HFF-Myc (cell line): ENCODE data around the gene ANO7.

Experiments
- DNase-seq: peaks from one replicate; pipeline ENCODE4 v3.0.0-alpha.2; 2011; ENCODE audit warnings: low read depth; ENCODE audit errors: extremely low read depth
- H3K4me3 ChIP-seq: replicated peaks from 2 replicates; pipeline ENCODE4 v1.5.1; 2011; ENCODE audit warnings: low read depth, mild to moderate bottlenecking, control low read depth, low read length
- TF ChIP-seq, protein P1 (sequence below): IDR thresholded peaks from 2 replicates; pipeline ENCODE4 v1.5.1; 2012; ENCODE audit warnings: mild to moderate bottlenecking, low read depth, low read length, control low read depth; ENCODE audit errors: missing control alignments

Gene ANO7

GRCh38 chr2:241208058-241208457 is 19.6 kb downstream of the ANO7 start:
- H3K4me3 ChIP-seq, result no peak overlapping the region
- DNase-seq, result no peak
- TF ChIP-seq, protein P1, sequence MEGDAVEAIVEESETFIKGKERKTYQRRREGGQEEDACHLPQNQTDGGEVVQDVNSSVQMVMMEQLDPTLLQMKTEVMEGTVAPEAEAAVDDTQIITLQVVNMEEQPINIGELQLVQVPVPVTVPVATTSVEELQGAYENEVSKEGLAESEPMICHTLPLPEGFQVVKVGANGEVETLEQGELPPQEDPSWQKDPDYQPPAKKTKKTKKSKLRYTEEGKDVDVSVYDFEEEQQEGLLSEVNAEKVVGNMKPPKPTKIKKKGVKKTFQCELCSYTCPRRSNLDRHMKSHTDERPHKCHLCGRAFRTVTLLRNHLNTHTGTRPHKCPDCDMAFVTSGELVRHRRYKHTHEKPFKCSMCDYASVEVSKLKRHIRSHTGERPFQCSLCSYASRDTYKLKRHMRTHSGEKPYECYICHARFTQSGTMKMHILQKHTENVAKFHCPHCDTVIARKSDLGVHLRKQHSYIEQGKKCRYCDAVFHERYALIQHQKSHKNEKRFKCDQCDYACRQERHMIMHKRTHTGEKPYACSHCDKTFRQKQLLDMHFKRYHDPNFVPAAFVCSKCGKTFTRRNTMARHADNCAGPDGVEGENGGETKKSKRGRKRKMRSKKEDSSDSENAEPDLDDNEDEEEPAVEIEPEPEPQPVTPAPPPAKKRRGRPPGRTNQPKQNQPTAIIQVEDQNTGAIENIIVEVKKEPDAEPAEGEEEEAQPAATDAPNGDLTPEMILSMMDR, result no peak

- TF ChIP-seq, protein P1, result no peak
- H3K4me3 ChIP-seq, result no peak overlapping the region
- DNase-seq, result no peak
These were observed 20.8 kb downstream of the ANO7 start for GRCh38 chr2:241209271-241209670.

- DNase-seq, result no peak
- TF ChIP-seq, protein P1, result no peak
These were observed 22.8 kb downstream of the ANO7 start for GRCh38 chr2:241211276-241211675.

DNA sequence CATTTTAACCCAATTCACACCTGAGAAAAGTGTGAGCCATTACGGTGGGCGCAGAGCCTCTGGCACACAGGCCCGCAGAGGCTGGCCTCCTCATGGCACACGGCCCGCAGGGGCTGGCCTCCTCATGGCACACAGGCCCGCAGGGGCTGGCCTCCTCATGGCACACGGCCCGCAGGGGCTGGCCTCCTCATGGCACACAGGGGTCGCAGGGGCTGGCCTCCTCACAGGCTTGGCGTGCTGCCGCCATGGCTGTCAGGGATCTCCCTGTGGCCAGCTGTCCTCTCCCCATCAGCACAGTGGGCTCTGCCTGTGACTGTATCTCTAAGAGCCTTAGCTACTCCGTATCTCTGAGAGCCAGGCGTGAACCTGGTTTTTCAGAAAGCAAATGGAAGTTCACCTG is 24.6 kb downstream of the ANO7 start:
- no peak for DNase-seq
- no peak overlapping the region for H3K4me3 ChIP-seq
- TF ChIP-seq, protein P1, result no peak

More at GRCh38 chr2:241211276-241211675, 22.8 kb downstream of the ANO7 start:
- no peak overlapping the region for H3K4me3 ChIP-seq

- TF ChIP-seq, protein P1, result no peak
- no peak for DNase-seq
- no peak overlapping the region for H3K4me3 ChIP-seq
These were observed 25.1 kb downstream of the ANO7 start for GRCh38 chr2:241213567-241213966.

GRCh38 chr2:241214209-241214608 is 25.7 kb downstream of the ANO7 start:
- TF ChIP-seq, protein P1, result no peak
- DNase-seq, result no peak
- no peak overlapping the region for H3K4me3 ChIP-seq

DNA sequence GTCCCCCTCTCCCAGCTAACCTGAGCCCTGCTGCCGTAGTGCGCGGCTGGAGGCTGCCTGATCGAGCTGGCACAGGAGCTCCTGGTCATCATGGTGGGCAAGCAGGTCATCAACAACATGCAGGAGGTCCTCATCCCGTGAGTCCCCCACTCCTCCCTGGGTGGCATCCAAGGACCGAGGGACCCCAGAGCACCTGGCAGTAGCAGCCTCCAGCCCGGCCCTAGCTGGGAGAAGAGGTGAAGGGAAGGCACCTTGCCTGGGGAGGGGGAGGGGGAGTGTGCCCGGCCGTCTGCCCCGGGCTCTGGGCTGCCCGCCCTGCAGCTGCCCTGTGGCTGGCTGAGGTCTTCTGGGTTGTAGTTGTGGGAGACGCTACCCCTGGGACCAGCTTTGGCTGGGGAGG is 26.3 kb downstream of the ANO7 start:
- H3K4me3 ChIP-seq, result no peak overlapping the region
- DNase-seq, result no peak
- TF ChIP-seq, protein P1, result no peak
